Measurements from ENCODE around the gene OPRD1. TPM values are rescaled to one million over a fixed set of nuclear protein-coding genes. Genes with fewer than 3 reads are reported as not detected.

OPRD1 gene
- total RNA-seq, 1 donor from 2014 or later, result 0.05 TPM

DNA sequence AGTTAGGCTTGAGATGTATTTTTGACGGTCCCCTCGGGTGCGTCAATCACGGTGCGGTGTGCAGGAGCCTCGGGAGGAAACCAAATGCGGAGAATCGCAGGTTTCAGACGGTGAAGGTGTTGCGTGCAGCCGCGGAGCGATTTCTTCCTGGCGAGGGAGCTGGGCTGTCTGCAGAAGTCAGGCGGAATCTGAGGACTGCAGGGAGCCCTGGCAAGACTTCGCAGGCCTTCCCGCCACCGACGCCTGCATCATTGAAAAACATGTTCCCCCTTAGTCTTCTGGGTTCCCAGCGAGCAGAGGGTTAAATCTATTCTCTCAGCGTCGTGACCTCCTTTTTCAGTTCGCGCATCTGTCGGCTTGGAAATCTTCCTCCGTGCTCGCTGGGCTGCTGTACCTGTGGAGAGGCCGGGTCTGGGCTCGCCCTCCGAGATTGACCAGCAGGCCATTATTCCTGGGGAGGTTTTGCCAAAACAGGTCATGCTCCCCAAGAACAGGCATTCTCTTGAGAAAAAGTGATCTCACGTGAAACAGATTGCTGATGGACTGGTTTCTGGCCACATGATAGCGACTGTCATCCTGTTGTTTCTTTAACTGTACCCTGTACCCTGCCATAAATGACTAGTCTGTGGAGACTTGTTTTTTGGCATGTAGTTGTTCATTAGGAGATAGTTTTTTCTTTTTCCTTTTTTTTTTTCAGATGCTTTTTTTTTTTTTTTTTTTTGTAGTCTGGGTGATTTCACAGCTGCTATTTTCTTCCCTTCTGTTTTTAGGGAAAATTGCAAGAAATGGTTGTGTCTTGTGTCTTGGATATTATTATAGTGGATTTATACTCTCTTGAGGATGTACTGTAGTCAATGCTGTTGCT, 103.3 kb downstream of the OPRD1 start:
- H3K9me3 Mint-ChIP-seq, result no peaks in the 10 kb centered on the region
- peaks cover 15% of the 10 kb centered on the region for H3K36me3 Mint-ChIP-seq (ENCODE audit: low read depth)
- peak overlapping the region; percentile 96 for H3K4me3 Mint-ChIP-seq
- intact Hi-C loops (cut with micrococcal nuclease), result loop anchor here (1.0 kb wide), 1 partner anchor 11 kb away; no protein-coding TSS in a partner anchor
- peaks cover 51% of the 10 kb centered on the region for H3K4me1 Mint-ChIP-seq (ENCODE audit: low read depth)
- DNase-seq (ENCODE audit: low spot score), result peak; percentile 34
- no peaks in the 10 kb centered on the region for H3K27me3 Mint-ChIP-seq (ENCODE audit: insufficient read depth)
- peak overlapping the region; percentile 92 for H3K27ac Mint-ChIP-seq

DNA sequence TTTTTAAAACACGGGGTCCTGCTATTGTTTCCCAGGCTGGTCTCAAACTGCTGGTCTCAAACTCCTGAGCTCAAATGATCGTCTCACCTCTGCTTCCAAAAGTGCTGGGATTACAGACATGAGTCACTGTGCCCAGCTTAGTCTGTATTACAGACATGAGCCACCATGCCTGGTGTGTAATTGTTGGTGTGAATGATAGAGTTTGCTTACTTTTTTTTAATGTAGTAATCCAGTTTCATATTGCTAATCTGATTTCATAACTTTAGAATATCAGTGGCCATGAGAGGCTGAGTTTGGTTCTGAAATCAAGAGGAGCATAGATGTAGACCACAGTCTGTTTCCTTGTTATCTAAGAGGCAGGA, 105.8 kb downstream of the OPRD1 start:
- no peak overlapping the region for H3K27ac Mint-ChIP-seq
- no peaks in the 10 kb centered on the region for H3K9me3 Mint-ChIP-seq
- no peak for DNase-seq (ENCODE audit: low spot score)
- H3K4me1 Mint-ChIP-seq (ENCODE audit: low read depth), result peaks cover 47% of the 10 kb centered on the region
- intact Hi-C loops (cut with micrococcal nuclease), result loop anchor here (2.0 kb wide), 1 partner anchor 55 kb away; no protein-coding TSS in a partner anchor
- peaks cover 15% of the 10 kb centered on the region for H3K36me3 Mint-ChIP-seq (ENCODE audit: low read depth)
- H3K27me3 Mint-ChIP-seq (ENCODE audit: insufficient read depth), result no peaks in the 10 kb centered on the region
- no peak overlapping the region for H3K4me3 Mint-ChIP-seq

Other genes starting within 250 kb of the OPRD1 start
- 0.27 TPM in 1 of 2 replicates, not detected in the other for gene RAB42, start 219.9 kb upstream of the OPRD1 start, total RNA-seq
- 32.8 and 33.9 TPM in 2 replicates for gene TAF12, start 169.1 kb upstream of the OPRD1 start, total RNA-seq
- not detected in 2 replicates for gene RNU11, start 163.6 kb upstream of the OPRD1 start, total RNA-seq
- gene GMEB1, start 143.4 kb upstream of the OPRD1 start, total RNA-seq, result 27.2 and 30.3 TPM in 2 replicates
- gene YTHDF2, start 75.2 kb upstream of the OPRD1 start, total RNA-seq, result 91.7 and 94.9 TPM in 2 replicates
- 70.0 and 74.9 TPM in 2 replicates for gene EPB41, start 102.4 kb downstream of the OPRD1 start, total RNA-seq